ENCODE measurements around the gene VKORC1. TPM values are rescaled to one million over a fixed set of nuclear protein-coding genes. Genes with fewer than 3 reads are reported as not detected.

The VKORC1 gene
- total and polyA plus RNA-seq, 4 donors = 29.9 to 519 (median 263) TPM

DNA sequence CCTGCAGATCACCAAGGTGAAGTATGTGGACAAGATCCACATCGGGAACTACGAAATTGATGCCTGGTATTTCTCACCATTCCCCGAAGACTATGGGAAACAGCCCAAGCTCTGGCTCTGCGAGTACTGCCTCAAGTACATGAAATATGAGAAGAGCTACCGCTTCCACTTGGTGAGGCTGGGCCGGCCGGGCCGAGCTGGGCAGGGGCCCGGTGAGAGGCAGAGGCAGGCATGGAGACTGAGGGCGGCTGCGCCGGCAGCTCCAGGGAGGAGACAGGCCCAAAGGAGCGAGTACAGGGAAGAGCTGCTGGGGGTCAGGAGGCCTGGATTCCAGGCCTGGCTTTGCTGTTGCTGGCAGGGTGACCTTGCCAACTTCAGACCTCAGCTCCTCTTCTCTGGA lies 32.6 kb upstream of the VKORC1 start (continued):
- TF ChIP-seq RAD21 (IDR thresholded peaks at IDR 0.05) = no peak
- TF ChIP-seq ATF3 (IDR thresholded peaks at IDR 0.05) = no peak
- no peak for TF ChIP-seq FOXA1 (IDR thresholded peaks at IDR 0.05)
- TF ChIP-seq, protein P1, sequence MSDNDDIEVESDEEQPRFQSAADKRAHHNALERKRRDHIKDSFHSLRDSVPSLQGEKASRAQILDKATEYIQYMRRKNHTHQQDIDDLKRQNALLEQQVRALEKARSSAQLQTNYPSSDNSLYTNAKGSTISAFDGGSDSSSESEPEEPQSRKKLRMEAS (IDR thresholded peaks at IDR 0.05) = no peak
- TF ChIP-seq TAF1 (conservative IDR thresholded peaks at IDR 0.05) = no peak
- TF ChIP-seq HNF4A (conservative IDR thresholded peaks at IDR 0.05) = no peak

GRCh38 chr16:31125844-31126243 lies 31.2 kb upstream of the VKORC1 start:
- H3K4me3 ChIP-seq (ENCODE audit: low read depth in 1 of 3, low read length in 3 of 3) = no peak overlapping the region
- TF ChIP-seq YY1 (IDR thresholded peaks at IDR 0.05) = no peak
- no peak for TF ChIP-seq ZBTB33 (IDR thresholded peaks at IDR 0.05)
- TF ChIP-seq FOXA2 (IDR thresholded peaks at IDR 0.05) = no peak
- no peak overlapping the region for H3K9ac ChIP-seq (ENCODE audit: low read depth in 1 of 2, low read length in 2 of 2)
- no peak for DNase-seq (ENCODE audit: low spot score)
- peaks cover 0 to 41% (median 17%) of the 10 kb centered on the region in 4 donors for H3K36me3 ChIP-seq (ENCODE audit: control insufficient read depth in 4 of 4, insufficient read depth in 3 of 4, low read depth in 1 of 4, low read length in 3 of 4)
- no peaks in the 10 kb centered on the region for H3K27me3 ChIP-seq (ENCODE audit: control insufficient read depth in 4 of 4, insufficient read depth in 4 of 4, low read length in 3 of 4)
- no peak overlapping the region for H3K27ac ChIP-seq (ENCODE audit: low read depth in 1 of 2, low read length in 2 of 2)
- H3K4me1 ChIP-seq (ENCODE audit: control insufficient read depth in 4 of 4, insufficient read depth in 4 of 4, low read length in 3 of 4) = no peaks in the 10 kb centered on the region
- H3K9me3 ChIP-seq (ENCODE audit: control insufficient read depth in 4 of 4, low read length in 3 of 4) = no peaks in the 10 kb centered on the region
- WGBS = 95% methylated on average over 3 of the region's 3 CpGs

- Histone ChIP-seq H3K4me3 (ENCODE audit: low read depth in 1 of 3, low read length in 3 of 3) (no peak overlapping the region), H3K9me3 (ENCODE audit: control insufficient read depth in 4 of 4, low read length in 3 of 4) (no peaks in the 10 kb centered on the region), H3K4me1 (ENCODE audit: control insufficient read depth in 4 of 4, insufficient read depth in 4 of 4, low read length in 3 of 4) (peaks cover 2 to 18% (median 11%) of the 10 kb centered on the region in 4 donors), H3K27me3 (ENCODE audit: control insufficient read depth in 4 of 4, insufficient read depth in 4 of 4, low read length in 3 of 4) (no peaks in the 10 kb centered on the region), H3K9ac (ENCODE audit: low read depth in 1 of 2, low read length in 2 of 2) (no peak overlapping the region), H3K27ac (ENCODE audit: low read depth in 1 of 2, low read length in 2 of 2) (no peak overlapping the region), H3K36me3 (ENCODE audit: control insufficient read depth in 4 of 4, insufficient read depth in 3 of 4, low read depth in 1 of 4, low read length in 3 of 4) (peaks cover 5 to 28% (median 20%) of the 10 kb centered on the region in 4 donors)
- TF ChIP-seq, protein P2, sequence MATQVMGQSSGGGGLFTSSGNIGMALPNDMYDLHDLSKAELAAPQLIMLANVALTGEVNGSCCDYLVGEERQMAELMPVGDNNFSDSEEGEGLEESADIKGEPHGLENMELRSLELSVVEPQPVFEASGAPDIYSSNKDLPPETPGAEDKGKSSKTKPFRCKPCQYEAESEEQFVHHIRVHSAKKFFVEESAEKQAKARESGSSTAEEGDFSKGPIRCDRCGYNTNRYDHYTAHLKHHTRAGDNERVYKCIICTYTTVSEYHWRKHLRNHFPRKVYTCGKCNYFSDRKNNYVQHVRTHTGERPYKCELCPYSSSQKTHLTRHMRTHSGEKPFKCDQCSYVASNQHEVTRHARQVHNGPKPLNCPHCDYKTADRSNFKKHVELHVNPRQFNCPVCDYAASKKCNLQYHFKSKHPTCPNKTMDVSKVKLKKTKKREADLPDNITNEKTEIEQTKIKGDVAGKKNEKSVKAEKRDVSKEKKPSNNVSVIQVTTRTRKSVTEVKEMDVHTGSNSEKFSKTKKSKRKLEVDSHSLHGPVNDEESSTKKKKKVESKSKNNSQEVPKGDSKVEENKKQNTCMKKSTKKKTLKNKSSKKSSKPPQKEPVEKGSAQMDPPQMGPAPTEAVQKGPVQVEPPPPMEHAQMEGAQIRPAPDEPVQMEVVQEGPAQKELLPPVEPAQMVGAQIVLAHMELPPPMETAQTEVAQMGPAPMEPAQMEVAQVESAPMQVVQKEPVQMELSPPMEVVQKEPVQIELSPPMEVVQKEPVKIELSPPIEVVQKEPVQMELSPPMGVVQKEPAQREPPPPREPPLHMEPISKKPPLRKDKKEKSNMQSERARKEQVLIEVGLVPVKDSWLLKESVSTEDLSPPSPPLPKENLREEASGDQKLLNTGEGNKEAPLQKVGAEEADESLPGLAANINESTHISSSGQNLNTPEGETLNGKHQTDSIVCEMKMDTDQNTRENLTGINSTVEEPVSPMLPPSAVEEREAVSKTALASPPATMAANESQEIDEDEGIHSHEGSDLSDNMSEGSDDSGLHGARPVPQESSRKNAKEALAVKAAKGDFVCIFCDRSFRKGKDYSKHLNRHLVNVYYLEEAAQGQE (IDR thresholded peaks at IDR 0.05) = no peak
- TF ChIP-seq SP1 (IDR thresholded peaks at IDR 0.05) = no peak
- TF ChIP-seq FOXA2 (IDR thresholded peaks at IDR 0.05) = no peak
- TF ChIP-seq EGR1 (IDR thresholded peaks at IDR 0.05; ENCODE audit: low read depth in 2 of 2) = no peak
- TF ChIP-seq ZBTB33 (IDR thresholded peaks at IDR 0.05) = no peak
- TF ChIP-seq HNF4G (IDR thresholded peaks at IDR 0.05) = no peak
- TF ChIP-seq, protein P3, sequence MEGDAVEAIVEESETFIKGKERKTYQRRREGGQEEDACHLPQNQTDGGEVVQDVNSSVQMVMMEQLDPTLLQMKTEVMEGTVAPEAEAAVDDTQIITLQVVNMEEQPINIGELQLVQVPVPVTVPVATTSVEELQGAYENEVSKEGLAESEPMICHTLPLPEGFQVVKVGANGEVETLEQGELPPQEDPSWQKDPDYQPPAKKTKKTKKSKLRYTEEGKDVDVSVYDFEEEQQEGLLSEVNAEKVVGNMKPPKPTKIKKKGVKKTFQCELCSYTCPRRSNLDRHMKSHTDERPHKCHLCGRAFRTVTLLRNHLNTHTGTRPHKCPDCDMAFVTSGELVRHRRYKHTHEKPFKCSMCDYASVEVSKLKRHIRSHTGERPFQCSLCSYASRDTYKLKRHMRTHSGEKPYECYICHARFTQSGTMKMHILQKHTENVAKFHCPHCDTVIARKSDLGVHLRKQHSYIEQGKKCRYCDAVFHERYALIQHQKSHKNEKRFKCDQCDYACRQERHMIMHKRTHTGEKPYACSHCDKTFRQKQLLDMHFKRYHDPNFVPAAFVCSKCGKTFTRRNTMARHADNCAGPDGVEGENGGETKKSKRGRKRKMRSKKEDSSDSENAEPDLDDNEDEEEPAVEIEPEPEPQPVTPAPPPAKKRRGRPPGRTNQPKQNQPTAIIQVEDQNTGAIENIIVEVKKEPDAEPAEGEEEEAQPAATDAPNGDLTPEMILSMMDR (IDR thresholded peaks at IDR 0.05; ENCODE audit: low read depth, low read length, missing input control) = no peak
- no peak for TF ChIP-seq GABPA (IDR thresholded peaks at IDR 0.05 in 1 of 2, conservative IDR thresholded peaks at IDR 0.05 in 1 of 2)
- TF ChIP-seq, protein P1 (IDR thresholded peaks at IDR 0.05) = no peak
- TF ChIP-seq RAD21 (IDR thresholded peaks at IDR 0.05) = no peak
- no peak for TF ChIP-seq FOXA1 (IDR thresholded peaks at IDR 0.05)
- no peak for TF ChIP-seq RXRA (IDR thresholded peaks at IDR 0.05)
- TF ChIP-seq NR2F2 (IDR thresholded peaks at IDR 0.05) = no peak
- TF ChIP-seq TAF1 (conservative IDR thresholded peaks at IDR 0.05) = no peak
- TF ChIP-seq JUND (IDR thresholded peaks at IDR 0.05) = no peak
- no peak for TF ChIP-seq ATF3 (IDR thresholded peaks at IDR 0.05)
- no peak for TF ChIP-seq HNF4A (conservative IDR thresholded peaks at IDR 0.05)
- no peak for TF ChIP-seq YY1 (IDR thresholded peaks at IDR 0.05)
- WGBS = 95% methylated on average over 16 of the region's 16 CpGs
- DNase-seq (ENCODE audit: low spot score) = no peak
These were observed 25.5 kb upstream of the VKORC1 start for GRCh38 chr16:31120129-31120528.

All from liver (tissue), 9 donors.